Natural killer cell treated with Interleukin-12 subunit alpha and Interleukin-12 subunit beta and Interleukin-15 and Interleukin-18, amount 100 ng/mL, for 72 hours (primary cell): ENCODE results near the gene FXYD3. TPM values are rescaled to one million over a fixed set of nuclear protein-coding genes. Genes with fewer than 3 reads are reported as not detected.
"Not testable (repeated sequence)": the region's sequence is repeated elsewhere in the genome, so short reads cannot be mapped to it uniquely, and the experiment has no call there.

Source experiments
- ATAC-seq, 2 donors: fragments of 150-1000 bp; cut with Tn5 transposase in 1 of 2; sonication (Bioruptor Pico), chemical (Tn5 transposase) in 1 of 2; 2 replicates each; pipeline ENCODE4 v1.10.0; 2021
- DNase-seq: peaks from one replicate; pipeline ENCODE4 v3.0.0; 2022; ENCODE audit warnings: low spot score
- H3K27ac Mint-ChIP-seq, 2 donors: 1 replicate in 1 of 2; 2 replicates in 1 of 2; pipeline ENCODE4 v1.8.0; 2022; ENCODE audit warnings: mixed read lengths in 2 of 2, mild to moderate bottlenecking in 1 of 2, moderate library complexity in 1 of 2
- H3K27me3 Mint-ChIP-seq, 2 donors: 1 replicate in 1 of 2; 2 replicates in 1 of 2; pipeline ENCODE4 v1.8.0; 2022; ENCODE audit warnings: mixed read lengths in 2 of 2
- H3K36me3 Mint-ChIP-seq: one replicate; pipeline ENCODE4 v1.8.0; 2022; ENCODE audit warnings: mixed read lengths
- H3K4me1 Mint-ChIP-seq, 2 donors: 1 replicate in 1 of 2; 2 replicates in 1 of 2; pipeline ENCODE4 v1.8.0; 2022; ENCODE audit warnings: low read depth in 2 of 2, mixed read lengths in 2 of 2, mild to moderate bottlenecking in 1 of 2
- H3K4me3 Mint-ChIP-seq: one replicate; pipeline ENCODE4 v1.8.0; 2022; ENCODE audit warnings: mixed read lengths
- H3K9me3 Mint-ChIP-seq: 2 replicates; pipeline ENCODE4 v1.8.0; 2022; ENCODE audit warnings: mixed read lengths
- total RNA-seq, 2 donors: library from RNA; stranded (reverse); gene quantifications; one replicate each; pipeline ENCODE4 v1.2.3, GENCODE V29; 2022

The FXYD3 gene
- total RNA-seq, 2 donors from 2014 or later: not detected

DNA sequence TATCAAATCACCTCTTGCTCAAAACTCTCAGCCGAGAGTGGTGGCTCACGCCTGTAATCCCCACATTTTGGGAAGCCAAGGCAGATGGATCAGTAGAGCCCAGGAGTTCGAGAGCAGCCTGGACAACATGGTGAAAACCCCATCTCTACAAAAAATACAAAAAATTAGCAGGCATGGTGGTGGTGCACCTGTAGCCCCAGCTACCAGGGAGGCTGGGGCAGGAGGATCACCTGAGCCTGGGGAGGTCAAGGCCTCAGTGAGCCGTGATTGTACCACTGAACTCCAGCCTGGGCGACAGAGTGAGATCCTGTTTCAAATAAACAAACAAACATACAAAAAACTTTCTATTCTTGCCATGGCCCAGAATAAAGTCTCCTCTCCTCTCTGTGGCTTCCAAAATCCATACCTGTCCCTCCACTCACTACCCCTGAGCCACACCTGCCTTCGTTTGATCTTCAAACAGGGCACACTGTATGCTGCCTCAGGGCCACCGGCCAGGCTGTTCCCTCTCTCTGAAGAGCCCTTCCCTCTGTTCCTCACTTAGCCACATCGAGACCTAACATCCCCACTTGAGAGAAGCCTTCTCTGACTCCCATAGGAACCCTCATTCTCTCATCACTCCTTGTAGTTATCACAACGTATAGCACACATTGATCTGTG, 12.9 kb downstream of the FXYD3 start:
- Mint-ChIP-seq H3K4me3 (no peak overlapping the region), H3K9me3 (peaks cover 6% of the 10 kb centered on the region), H3K36me3 (no peaks in the 10 kb centered on the region), H3K4me1 (peaks cover 10 to 21% of the 10 kb centered on the region in 2 donors), H3K27me3 (no peaks in the 10 kb centered on the region), H3K27ac (no peak overlapping the region)
- no peak for ATAC-seq
- DNase-seq: no peak

DNA sequence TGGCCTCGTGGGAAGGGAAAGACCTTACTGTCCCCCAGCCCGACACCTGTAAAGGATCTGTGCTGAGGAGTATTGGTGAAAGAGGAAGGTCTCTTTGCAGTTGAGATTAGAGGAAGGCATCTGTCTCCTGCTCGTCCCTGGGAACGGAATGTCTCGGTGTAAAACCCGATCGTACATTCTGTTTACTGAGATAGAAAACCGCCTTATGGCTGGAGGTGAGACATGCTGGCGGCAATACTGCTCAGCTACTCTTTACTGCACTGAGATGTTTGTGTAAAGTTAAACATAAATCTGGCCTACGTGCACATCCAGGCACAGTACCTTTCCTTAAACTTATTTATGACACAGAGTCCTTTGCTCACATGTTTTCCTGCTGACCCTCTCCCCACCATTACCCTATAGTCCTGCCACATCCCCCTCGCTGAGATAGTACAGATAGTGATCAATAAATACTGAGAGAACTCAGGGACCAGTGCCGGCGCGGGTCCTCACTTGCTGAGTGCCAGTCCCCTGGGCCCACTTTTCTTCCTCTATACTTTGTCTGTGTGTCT, 14.2 kb downstream of the FXYD3 start:
- not testable (repeated sequence) for H3K36me3 Mint-ChIP-seq, DNase-seq, ATAC-seq, H3K27ac Mint-ChIP-seq, H3K27me3 Mint-ChIP-seq, H3K4me3 Mint-ChIP-seq, H3K9me3 Mint-ChIP-seq
- H3K4me1 Mint-ChIP-seq: peaks cover 0 to 11% of the 10 kb centered on the region in 2 donors

DNA sequence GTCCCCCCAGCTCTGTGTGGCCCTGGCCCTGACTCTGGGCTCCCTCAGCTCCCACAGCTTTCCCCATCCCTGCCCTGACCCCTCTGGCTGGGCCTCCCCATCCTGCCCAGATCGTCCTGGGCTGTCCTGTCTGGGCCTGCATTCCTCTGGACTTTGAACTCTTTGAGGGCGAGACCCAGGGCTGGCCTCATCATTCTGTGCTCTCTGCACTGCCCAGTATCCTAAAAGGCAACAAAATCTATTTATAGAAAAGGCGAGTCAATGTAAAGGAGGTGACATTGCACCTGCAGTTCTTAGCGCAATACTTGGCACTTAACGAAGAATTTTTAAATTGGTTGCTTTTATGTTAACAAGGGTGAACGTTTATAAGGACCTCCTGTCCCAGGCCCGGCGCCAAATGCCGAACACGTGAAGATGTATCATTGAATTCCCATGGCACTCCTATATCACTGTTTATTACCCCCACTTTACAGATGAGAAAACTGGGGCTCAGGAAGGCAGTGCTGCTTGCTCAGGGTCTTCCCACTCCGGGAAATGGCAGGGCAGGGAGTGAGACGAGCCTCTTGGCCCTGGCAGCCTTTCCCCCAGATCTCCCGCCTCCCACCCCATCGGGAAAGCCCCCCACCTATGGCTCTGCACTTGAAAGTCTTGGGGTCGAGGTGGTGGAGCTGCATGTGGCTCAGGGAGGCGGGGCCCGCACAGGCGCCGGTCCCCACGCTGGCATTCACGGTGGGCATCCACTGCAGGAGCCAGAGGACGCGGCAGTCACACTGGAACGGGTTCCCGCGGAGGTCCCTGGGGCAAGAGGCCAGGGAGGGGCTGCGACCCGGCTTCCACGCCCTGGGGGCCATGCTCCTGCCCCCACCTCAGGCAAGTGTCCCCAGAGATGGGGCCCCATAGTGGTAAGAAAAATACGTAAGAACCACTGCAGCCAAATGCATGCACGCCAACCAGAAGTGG, 15.4 kb downstream of the FXYD3 start:
- H3K9me3 Mint-ChIP-seq: peaks cover 6% of the 10 kb centered on the region
- H3K4me3 Mint-ChIP-seq: no peak overlapping the region
- no peak overlapping the region for H3K27ac Mint-ChIP-seq
- DNase-seq (no peak), ATAC-seq (no peak)
- H3K4me1 Mint-ChIP-seq: peaks cover 0 to 6% of the 10 kb centered on the region in 2 donors
- H3K27me3 Mint-ChIP-seq: no peaks in the 10 kb centered on the region
- H3K36me3 Mint-ChIP-seq: no peaks in the 10 kb centered on the region

DNA sequence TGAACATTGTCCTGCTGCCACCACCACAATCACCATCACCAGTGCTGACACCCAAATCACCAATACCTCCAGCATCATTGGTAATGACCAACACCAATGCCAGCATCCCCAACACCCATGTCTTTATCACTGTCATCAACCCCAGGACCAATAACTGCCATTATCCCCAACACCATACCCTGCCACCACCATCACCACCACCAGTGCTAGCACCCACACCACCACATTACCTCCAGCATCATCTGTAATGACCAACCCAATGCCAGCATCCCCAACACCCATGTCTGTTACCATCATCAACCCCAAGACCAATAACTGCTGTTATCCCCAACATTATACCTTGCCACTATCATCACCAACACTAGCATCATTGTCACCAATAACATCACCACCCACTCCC, 16.6 kb downstream of the FXYD3 start:
- H3K4me1 Mint-ChIP-seq: peaks cover 0 to 9% of the 10 kb centered on the region in 2 donors
- ATAC-seq (no peak), DNase-seq (no peak)
- no peak overlapping the region for H3K4me3 Mint-ChIP-seq
- no peak overlapping the region for H3K27ac Mint-ChIP-seq
- peaks cover 6% of the 10 kb centered on the region for H3K9me3 Mint-ChIP-seq
- no peaks in the 10 kb centered on the region for H3K27me3 Mint-ChIP-seq
- no peaks in the 10 kb centered on the region for H3K36me3 Mint-ChIP-seq

DNA sequence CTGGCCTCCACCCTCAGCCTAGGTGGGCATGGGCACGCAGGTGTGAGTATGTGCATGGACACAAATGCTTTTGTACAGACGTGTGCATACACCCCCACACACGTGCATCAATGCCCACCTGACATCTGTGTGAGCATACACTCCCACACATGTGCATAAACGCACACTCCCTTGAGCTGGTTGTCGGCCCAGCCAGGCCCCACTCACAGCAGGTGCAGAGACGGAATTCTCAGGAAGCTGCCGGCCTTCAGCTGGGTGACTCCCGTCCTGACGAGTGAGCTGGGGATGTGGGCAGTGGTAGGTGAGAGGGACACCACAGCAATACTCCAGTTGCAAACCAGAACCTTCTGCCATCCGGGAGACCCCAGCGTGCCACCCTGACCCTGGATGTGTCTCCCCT, 18.2 kb downstream of the FXYD3 start:
- no peaks in the 10 kb centered on the region for H3K36me3 Mint-ChIP-seq
- peaks cover 0 to 11% of the 10 kb centered on the region in 2 donors for H3K4me1 Mint-ChIP-seq
- ATAC-seq (no peak), DNase-seq (no peak)
- peaks cover 6% of the 10 kb centered on the region for H3K9me3 Mint-ChIP-seq
- no peak overlapping the region for H3K4me3 Mint-ChIP-seq
- H3K27ac Mint-ChIP-seq: no peak overlapping the region
- no peaks in the 10 kb centered on the region for H3K27me3 Mint-ChIP-seq

DNA sequence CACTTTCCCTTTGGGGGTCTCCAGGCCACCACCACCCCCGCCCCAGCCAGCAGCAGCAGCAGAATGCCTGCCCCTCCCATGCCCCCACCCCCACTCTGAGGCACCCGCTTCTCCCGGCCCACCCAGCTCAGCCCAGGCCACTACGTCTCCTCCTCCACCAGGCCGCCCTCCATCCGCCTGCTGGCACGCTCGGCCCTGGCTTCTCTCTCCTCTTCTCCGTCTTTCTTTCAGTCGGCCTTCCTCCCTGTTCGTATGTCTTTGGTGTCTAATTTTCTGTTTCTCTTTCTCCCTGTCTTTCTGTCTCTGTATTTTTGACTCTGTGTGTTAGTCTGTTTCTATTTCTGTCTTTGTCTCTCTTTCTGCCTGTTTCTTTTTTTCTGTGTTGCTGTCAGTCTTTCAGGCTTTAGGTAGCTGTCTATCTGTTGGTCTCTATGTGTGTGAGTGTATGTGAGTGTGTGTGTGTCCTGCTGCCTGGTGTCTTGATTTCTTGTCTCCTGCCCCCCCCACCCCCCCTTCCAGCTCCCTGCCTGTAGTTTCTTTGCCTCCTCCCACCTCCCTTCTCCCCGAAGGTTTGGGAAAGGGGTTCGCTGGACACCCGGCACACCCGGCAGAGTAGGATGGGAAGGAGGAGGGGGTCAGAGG, 19.1 kb downstream of the FXYD3 start, which contains the start of gene LGI4:
Gene LGI4 (minus strand): TSS at position 459 of the 642 bp plus-strand sequence. CDS start 379 bp downstream, at position 80.
- H3K27me3 Mint-ChIP-seq: no peaks in the 10 kb centered on the region
- peaks cover 6% of the 10 kb centered on the region for H3K9me3 Mint-ChIP-seq
- no peak within 1 kb of the TSS for H3K27ac Mint-ChIP-seq
- H3K4me3 Mint-ChIP-seq: no peak within 1 kb of the TSS
- no peak for ATAC-seq
- DNase-seq: no peak
- H3K36me3 Mint-ChIP-seq: no peaks in the 10 kb centered on the region
- peaks cover 0 to 11% of the 10 kb centered on the region in 2 donors for H3K4me1 Mint-ChIP-seq

DNA sequence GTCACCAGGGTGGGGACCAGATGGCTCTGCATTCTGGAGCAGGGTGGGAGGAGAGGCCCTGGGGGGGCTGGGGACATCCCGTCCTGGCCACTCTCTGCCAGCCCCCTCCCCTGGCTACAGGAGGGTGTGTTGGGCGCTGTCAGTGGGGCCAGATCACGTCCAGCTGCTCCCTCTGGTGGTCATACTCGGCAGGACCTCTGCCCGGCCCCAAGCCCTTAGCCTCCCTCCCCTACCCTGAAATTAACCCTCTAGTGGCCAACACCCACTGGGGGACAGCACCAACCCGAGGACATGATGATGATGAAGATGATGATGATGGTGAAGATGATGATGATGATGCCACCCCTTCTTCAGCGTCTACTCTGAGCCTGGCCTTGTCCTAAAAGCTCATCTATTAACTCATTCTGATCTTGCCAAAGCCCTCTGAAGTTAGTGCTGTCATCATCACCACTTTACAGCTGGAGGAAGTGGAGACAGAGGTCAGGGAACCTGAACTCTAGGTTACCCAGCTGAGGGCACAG, 19.8 kb downstream of the FXYD3 start:
- Mint-ChIP-seq H3K36me3 (no peaks in the 10 kb centered on the region), H3K27me3 (peaks cover under 1 to 1% of the 10 kb centered on the region in 2 donors), H3K4me3 (no peak overlapping the region), H3K4me1 (peaks cover 1 to 12% of the 10 kb centered on the region in 2 donors), H3K9me3 (peaks cover 6% of the 10 kb centered on the region), H3K27ac (no peak overlapping the region)
- ATAC-seq (peak; percentile 74 to 76), DNase-seq (no peak)

DNA sequence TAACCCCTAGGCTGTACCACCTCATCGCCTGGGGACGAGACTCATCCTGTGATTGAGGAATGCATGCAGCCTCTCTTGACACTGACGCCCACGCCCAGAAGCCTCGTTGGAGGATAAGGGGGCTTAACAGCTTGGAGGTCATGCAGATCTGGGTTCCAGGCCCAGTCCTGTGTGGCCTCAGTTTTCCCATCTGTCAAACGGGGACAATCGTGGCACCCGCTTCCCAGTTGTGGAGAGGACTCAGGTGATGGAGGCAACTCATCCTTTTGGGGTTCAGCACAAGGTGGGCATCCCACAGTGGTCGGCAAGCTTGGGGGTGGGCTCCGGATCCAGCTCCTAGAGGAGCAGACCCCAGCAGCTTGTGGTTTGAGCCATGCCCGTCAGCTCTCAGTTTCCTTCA, 20.6 kb downstream of the FXYD3 start:
- H3K27ac Mint-ChIP-seq: no peak overlapping the region
- H3K27me3 Mint-ChIP-seq: peaks cover 6 to 9% of the 10 kb centered on the region in 2 donors
- ATAC-seq (no peak), DNase-seq (no peak)
- peaks cover 6% of the 10 kb centered on the region for H3K9me3 Mint-ChIP-seq
- H3K4me1 Mint-ChIP-seq: peaks cover 9 to 18% of the 10 kb centered on the region in 2 donors
- no peaks in the 10 kb centered on the region for H3K36me3 Mint-ChIP-seq
- no peak overlapping the region for H3K4me3 Mint-ChIP-seq

DNA sequence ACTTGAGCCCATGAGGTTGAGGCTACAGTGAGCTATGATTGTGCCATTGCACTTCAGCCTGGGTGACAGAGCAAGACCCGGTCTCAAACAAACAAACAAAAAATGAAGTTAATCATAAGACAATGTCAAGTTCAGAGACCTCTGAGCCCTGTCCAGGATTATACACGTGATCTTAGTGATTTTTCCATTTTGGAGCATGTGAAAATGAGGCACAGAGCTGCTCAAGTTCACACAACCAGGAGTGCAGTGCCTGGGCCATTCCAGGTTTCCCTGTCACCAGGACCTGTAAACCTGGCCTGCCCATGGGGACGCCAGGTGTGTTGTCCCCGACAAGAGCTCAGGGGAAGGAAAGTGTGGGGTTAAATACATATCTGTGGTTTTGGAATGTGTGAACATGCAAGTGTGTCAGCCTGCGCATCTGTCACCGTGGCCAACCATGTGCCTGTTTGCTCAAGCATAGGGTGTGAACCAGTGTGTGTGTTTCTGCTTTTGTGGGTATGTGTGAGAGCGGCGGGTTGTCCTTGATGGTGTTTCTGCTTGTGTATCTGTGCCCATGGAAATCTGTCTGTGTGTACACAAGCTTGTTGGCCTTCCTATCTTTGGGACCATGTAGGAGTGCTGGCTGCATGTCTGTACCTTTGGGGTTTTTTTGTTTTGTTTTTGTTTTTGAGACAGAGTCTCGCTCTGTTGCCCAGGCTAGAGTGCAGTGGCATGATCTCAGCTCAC, 21.5 kb downstream of the FXYD3 start:
- Mint-ChIP-seq H3K9me3 (peaks cover 6% of the 10 kb centered on the region), H3K4me3 (no peak overlapping the region), H3K4me1 (peaks cover 14 to 26% of the 10 kb centered on the region in 2 donors), H3K27me3 (peaks cover 6 to 10% of the 10 kb centered on the region in 2 donors), H3K36me3 (no peaks in the 10 kb centered on the region), H3K27ac (no peak overlapping the region)
- ATAC-seq: no peak
- DNase-seq: no peak

DNA sequence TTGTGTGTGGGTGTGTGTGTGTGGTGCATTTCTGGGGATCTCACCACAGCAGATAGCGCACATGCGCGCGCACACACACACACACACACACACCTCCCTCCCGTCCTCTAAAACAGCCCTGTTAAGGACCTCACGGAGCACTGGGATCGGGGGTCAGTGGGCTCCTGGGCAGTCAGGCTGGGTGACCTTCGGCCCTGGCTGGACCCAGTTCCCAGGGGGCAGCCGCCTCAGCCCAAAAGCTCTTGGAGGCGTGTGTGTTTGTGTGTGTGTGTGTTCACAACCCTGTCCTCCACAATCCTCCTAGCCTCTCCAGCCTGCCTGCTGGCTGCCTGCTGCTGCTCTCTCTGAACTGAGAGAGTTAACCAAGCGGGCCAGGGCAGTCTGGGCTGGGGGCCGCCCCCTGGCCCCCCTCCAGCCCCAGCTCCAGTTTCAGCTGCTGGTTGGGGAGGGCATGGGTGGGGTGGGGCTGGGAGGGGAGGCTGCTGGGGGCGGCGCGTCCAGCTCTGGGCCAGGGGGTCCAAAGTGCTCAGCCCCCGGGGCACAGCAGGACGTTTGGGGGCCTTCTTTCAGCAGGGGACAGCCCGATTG, 22.8 kb downstream of the FXYD3 start, which contains the start of gene FXYD1:
Gene FXYD1 (plus strand): TSS at position 520 of the 588 bp plus-strand sequence. CDS start 1,256 bp downstream, outside the sequence.
- no peak for DNase-seq
- Mint-ChIP-seq H3K4me1 (peaks cover 14 to 22% of the 10 kb centered on the region in 2 donors), H3K36me3 (no peaks in the 10 kb centered on the region), H3K27me3 (peaks cover 6 to 10% of the 10 kb centered on the region in 2 donors), H3K9me3 (no peaks in the 10 kb centered on the region), H3K4me3 (no peak within 1 kb of the TSS), H3K27ac (no peak within 1 kb of the TSS)
- ATAC-seq: no peak

DNA sequence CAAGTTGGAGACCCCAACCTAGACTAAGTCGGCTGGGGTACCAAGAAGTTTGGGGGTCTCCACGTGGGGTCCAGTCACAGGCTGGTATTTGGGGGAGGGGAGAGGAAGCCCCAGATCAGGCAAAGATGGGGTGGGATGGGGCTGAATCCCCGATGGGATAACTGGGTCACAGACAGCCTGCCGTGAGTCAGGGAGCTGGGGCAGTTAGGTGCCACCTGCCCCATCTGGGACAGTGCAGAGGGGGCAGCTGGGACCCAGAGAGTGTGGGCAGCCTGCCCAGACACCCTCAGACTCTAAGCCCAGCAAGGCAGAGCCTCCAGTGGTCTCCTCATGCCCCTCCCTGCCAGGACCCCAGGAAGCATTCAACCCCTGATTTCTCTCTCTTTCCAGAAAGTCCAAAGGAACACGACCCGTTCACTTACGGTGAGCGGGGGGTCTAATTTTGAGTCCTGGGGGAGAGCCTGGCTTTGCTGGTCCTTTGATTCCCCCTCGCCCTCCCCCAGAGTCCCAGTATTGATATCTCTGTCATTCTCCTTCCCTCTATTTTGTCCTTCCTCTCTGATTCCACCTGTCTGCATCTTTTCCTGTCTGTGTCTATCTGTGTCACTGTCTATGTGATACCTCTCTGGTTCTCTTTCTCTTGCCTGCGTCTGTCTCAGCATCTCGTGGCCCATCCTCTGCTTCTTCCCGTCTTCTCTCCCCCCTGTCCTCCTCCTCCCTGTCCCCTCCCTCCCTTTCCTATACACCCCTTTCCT, 24.8 kb downstream of the FXYD3 start:
- ATAC-seq (no peak), DNase-seq (no peak)
- peaks cover 20 to 30% of the 10 kb centered on the region in 2 donors for H3K4me1 Mint-ChIP-seq
- H3K27me3 Mint-ChIP-seq: peaks cover 10 to 18% of the 10 kb centered on the region in 2 donors
- H3K4me3 Mint-ChIP-seq: peak overlapping the region; percentile 75
- no peak overlapping the region for H3K27ac Mint-ChIP-seq
- H3K36me3 Mint-ChIP-seq: no peaks in the 10 kb centered on the region
- no peaks in the 10 kb centered on the region for H3K9me3 Mint-ChIP-seq
